ENCODE data around the gene BRCA2.

The BRCA2 gene

GRCh38 chr13:32429433-32429909, 114.2 kb downstream of the BRCA2 start:
- no peak for TF ChIP-seq CTCF (conservative IDR thresholded peaks at IDR 0.05; ENCODE audit: control insufficient read depth, insufficient read depth, low read depth, low read length)
- H3K4me3 ChIP-seq (ENCODE audit: control insufficient read depth, low read depth, low read length) = no peak overlapping the region
- no peak for DNase-seq (ENCODE audit: low read depth)

DNA sequence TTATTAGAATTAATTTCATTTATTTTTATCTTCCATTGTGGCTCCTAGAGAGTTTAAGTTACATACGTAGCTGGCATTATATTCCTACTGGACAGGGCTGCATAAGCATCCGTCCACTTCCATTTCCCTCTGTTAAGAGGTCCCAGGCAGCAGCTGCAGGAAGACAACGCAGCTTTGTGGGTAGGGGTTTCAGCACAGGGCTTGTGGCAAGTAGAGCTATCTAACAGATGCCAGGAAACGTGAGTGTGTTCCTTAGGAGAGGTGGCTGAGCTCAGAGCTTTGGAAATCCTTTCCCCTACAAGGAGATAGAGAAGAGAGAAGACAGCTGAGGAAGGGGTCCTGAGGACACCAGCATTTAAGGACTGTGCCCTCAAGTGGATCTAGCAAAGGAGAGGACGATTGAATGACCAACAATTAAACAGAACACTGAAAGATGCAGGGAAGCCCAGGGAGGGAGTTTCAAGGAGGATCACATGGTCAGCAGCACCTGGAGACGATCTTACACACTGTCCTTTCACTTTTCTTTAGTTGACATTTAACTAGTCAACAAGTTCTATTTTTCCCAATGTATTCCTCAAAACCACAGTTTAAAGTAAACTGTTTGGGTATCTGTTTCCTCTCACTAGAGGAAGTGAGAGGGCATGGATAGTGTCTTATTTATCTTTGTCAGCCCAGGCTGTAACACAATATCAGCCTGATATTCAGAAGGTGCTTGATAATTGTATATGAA, 114.9 kb downstream of the BRCA2 start:
- DNase-seq (ENCODE audit: low read depth) = no peak
- TF ChIP-seq CTCF (conservative IDR thresholded peaks at IDR 0.05; ENCODE audit: control insufficient read depth, insufficient read depth, low read depth, low read length) = no peak
- no peak overlapping the region for H3K4me3 ChIP-seq (ENCODE audit: control insufficient read depth, low read depth, low read length)

DNA sequence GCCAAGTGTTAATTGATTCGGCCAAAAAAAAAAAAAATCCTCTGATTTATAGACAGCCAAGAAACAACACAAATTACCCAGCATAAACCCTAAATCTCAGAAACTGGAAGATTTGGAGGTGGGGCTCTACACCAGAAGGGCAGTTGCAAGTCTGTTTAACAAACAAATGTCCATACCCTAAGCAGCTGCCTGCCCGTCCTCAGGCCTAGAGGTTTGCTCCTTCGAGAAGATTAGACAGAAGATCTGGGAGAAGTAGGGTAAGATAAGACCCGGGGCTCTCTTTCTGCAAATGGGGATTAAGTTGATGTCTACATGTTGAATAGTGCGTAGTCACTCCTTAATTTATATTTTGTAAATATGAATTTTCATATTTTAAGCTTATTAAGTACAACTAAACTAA, 116.1 kb downstream of the BRCA2 start:
- no peak for TF ChIP-seq CTCF (conservative IDR thresholded peaks at IDR 0.05; ENCODE audit: control insufficient read depth, insufficient read depth, low read depth, low read length)
- DNase-seq (ENCODE audit: low read depth) = no peak
- H3K4me3 ChIP-seq (ENCODE audit: control insufficient read depth, low read depth, low read length) = no peak overlapping the region

DNA sequence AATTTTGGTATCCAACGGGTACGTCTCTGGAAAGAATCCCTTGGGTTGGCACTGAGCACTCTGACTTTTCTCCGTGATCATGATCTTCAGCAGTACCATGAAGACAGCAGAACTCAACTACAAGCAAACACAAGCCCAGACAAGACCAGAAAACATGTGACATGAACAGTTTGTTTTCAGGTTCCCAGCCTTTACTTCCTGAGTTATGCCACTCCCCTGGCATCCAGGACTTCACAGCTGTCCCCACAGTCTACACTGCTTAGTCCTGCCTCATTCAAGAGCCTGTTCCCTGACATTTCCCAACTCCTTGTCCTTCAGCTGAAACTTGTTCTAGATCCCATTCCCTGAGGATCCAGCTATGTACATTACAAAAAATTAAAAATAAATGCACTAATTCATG, 117.5 kb downstream of the BRCA2 start:
- no peak for TF ChIP-seq CTCF (conservative IDR thresholded peaks at IDR 0.05; ENCODE audit: control insufficient read depth, insufficient read depth, low read depth, low read length)
- no peak for DNase-seq (ENCODE audit: low read depth)
- H3K4me3 ChIP-seq (ENCODE audit: control insufficient read depth, low read depth, low read length) = no peak overlapping the region

DNA sequence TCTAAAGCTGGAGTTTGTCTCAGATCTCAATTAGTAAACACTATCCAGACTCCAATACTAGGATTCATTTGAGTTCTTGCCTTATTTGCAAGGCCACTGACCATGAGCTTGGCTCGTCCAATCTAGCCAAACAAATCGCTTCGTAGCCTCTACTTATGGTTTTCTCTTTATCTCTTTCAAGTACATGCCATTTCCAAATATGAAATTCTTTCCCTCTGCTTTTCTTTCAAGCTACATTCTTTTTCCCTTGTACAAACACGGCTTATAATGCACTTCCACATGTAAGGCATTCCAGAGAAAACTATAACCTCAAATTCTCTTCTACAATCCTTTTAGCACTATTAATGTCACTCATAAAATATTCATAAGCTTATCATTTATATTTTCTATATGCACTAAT, 123.6 kb downstream of the BRCA2 start:
- DNase-seq (ENCODE audit: low read depth) = no peak
- no peak for TF ChIP-seq CTCF (conservative IDR thresholded peaks at IDR 0.05; ENCODE audit: control insufficient read depth, insufficient read depth, low read depth, low read length)
- no peak overlapping the region for H3K4me3 ChIP-seq (ENCODE audit: control insufficient read depth, low read depth, low read length)

DNA sequence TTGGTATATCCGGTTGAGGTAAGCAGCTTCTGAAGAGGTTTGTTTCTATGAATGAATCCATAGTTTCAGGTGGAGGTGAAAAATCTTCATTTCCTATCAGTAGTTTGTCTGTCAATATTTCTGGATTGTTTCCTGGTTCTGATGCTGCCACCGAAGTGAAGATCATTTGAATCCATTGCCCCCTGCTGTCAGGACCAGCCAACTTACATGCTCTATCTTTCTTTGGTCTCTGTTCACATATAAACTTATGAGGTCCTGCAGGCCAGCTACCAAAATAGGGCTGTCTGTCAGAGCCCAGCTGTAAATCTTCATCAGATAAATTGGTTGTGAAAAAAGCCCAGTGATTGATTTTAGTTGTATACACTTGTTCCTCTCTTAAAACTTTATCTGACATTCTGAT, 127.8 kb downstream of the BRCA2 start:
- no peak overlapping the region for H3K4me3 ChIP-seq (ENCODE audit: control insufficient read depth, low read depth, low read length)
- peak; percentile 41 for DNase-seq (ENCODE audit: low read depth)
- peak; percentile 35 for TF ChIP-seq CTCF (conservative IDR thresholded peaks at IDR 0.05; ENCODE audit: control insufficient read depth, insufficient read depth, low read depth, low read length)
